Left ventricle myocardium inferior (tissue), 1 donor: ENCODE data around the gene LITAF. TPM values are rescaled to one million over a fixed set of nuclear protein-coding genes. Genes with fewer than 3 reads are reported as not detected.
A peak's percentile ranks its signal among the peaks of the same experiment; 100 is the strongest.

Source experiments
- DNase-seq: peaks from one replicate; pipeline ENCODE4 v3.0.0-alpha.2; 2020
- H3K27ac ChIP-seq: fragments of 200-600 bp; replicated peaks from 2 replicates; pipeline ENCODE4 v1.8.0; 2021
- H3K27me3 ChIP-seq: fragments of 200-600 bp; 2 replicates; pipeline ENCODE4 v1.8.0; 2021; ENCODE audit warnings: low read depth
- H3K36me3 ChIP-seq: fragments of 200-600 bp; 2 replicates; pipeline ENCODE4 v1.8.0; 2021
- H3K4me1 ChIP-seq: fragments of 200-600 bp; 2 replicates; pipeline ENCODE4 v1.8.0; 2021
- H3K4me3 ChIP-seq: fragments of 200-600 bp; 2 replicates; pipeline ENCODE4 v1.8.0; 2021; ENCODE audit warnings: mild to moderate bottlenecking, moderate library complexity
- H3K9me3 ChIP-seq: fragments of 200-600 bp; replicated peaks from 2 replicates; pipeline ENCODE4 v1.8.0; 2021
- CTCF ChIP-seq: fragments of 200-600 bp; IDR thresholded peaks from 2 replicates; pipeline ENCODE4 v1.8.0; 2021; ENCODE audit warnings: antibody characterized with exemption, mild to moderate bottlenecking, borderline replicate concordance
- intact Hi-C: fragments of 100-400 bp; cut with micrococcal nuclease; formaldehyde crosslinking; loops from one replicate; pipeline ENCODE4 v1.11.0; 2022
- total RNA-seq: library from RNA; stranded (reverse); fragmentation: NEBNext Ultra II Directional; extraction: Animal tissue kit (Norgen Biotek cat#: 25700); gene quantifications from one replicate; pipeline ENCODE4 v1.2.1, GENCODE V29; 2021
- donor health status: DM: no; HTN: yes; CAD: no; lungs with severe emphysema.

Gene LITAF
- total RNA-seq, 1 donor from 2014 or later, result 55.6 TPM

DNA sequence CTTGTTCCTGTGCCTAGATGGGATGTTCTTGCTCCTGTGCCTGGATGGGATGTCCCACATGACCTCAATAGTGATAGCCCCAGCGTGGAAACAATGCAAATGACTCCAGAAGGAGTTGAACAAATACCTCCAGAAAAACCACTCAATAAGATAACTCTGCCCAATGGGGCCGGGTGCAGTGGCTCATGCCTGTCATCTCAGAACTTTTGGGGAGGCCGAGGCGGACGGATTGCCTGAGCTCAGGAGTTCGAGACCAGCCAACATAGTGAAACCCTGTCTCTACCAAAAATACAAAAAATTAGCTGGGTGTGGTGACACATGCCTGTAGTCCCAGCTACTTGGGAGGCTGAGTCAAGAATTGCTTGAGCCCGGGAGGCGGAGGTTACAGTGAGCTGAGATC is 15.2 kb upstream of the LITAF start:
- intact Hi-C loops, result no loop called here
- no peak overlapping the region for H3K4me3 ChIP-seq
- no peak for DNase-seq
- TF ChIP-seq CTCF, result no peak
- no peaks in the 10 kb centered on the region for H3K27me3 ChIP-seq
- peaks cover 26% of the 10 kb centered on the region for H3K4me1 ChIP-seq
- no peaks in the 10 kb centered on the region for H3K36me3 ChIP-seq
- H3K9me3 ChIP-seq, result no peaks in the 10 kb centered on the region
- H3K27ac ChIP-seq, result no peak overlapping the region

DNA sequence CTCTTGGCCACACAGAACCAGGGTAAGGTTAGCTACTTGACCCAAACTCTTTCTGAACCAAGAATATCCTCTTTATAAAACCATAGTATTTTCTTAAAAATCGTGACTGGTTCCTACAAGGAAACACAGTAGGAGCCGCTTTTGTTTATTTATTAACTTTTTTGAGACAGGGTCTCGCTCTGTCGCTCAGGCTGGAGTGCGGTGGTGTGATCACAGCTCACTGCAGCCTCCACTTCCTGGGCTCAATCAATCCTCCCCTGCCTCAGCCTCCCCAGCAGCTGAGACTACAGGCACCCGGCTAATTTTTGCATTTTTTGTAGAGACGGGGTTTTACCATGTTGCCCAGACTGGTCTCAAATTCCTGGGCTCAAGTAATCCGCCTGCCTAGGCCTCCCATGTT is 14.7 kb upstream of the LITAF start:
- H3K4me3 ChIP-seq, result no peak overlapping the region
- intact Hi-C loops, result no loop called here
- H3K27me3 ChIP-seq, result no peaks in the 10 kb centered on the region
- peaks cover 26% of the 10 kb centered on the region for H3K4me1 ChIP-seq
- TF ChIP-seq CTCF, result no peak
- no peak overlapping the region for H3K27ac ChIP-seq
- no peaks in the 10 kb centered on the region for H3K9me3 ChIP-seq
- no peaks in the 10 kb centered on the region for H3K36me3 ChIP-seq
- DNase-seq, result no peak

DNA sequence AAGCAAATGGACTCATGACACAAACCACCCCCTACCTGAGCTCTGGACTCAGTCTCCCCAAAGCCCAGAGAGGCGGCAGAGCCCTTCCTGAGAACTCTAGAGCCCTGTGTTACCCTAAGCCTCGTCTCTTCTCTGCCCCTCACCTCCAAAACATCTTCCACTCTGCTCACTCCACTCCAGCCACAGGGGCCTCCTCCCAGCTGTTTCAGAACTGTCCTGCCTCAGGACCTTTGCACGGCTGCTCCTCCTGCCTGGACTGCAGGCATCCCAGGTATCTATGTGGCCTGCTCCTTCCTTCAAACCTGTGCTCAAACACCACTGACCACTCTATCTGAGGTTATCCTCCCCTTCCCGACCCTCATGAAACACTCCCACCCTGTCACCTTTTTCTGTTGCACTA is 12.9 kb upstream of the LITAF start:
- intact Hi-C loops, result no loop called here
- Histone ChIP-seq H3K36me3 (no peaks in the 10 kb centered on the region), H3K27me3 (no peaks in the 10 kb centered on the region), H3K4me1 (peaks cover 22% of the 10 kb centered on the region), H3K9me3 (no peaks in the 10 kb centered on the region), H3K4me3 (no peak overlapping the region), H3K27ac (no peak overlapping the region)
- no peak for TF ChIP-seq CTCF
- DNase-seq, result no peak

GRCh38 chr16:11597235-11598095 is 10.7 kb upstream of the LITAF start:
- no peak for TF ChIP-seq CTCF
- Histone ChIP-seq H3K9me3 (no peaks in the 10 kb centered on the region), H3K4me1 (peaks cover 19% of the 10 kb centered on the region), H3K27me3 (no peaks in the 10 kb centered on the region), H3K27ac (peak overlapping the region; percentile 11), H3K36me3 (no peaks in the 10 kb centered on the region), H3K4me3 (no peak overlapping the region)
- intact Hi-C loops, result no loop called here
- DNase-seq, result no peak

DNA sequence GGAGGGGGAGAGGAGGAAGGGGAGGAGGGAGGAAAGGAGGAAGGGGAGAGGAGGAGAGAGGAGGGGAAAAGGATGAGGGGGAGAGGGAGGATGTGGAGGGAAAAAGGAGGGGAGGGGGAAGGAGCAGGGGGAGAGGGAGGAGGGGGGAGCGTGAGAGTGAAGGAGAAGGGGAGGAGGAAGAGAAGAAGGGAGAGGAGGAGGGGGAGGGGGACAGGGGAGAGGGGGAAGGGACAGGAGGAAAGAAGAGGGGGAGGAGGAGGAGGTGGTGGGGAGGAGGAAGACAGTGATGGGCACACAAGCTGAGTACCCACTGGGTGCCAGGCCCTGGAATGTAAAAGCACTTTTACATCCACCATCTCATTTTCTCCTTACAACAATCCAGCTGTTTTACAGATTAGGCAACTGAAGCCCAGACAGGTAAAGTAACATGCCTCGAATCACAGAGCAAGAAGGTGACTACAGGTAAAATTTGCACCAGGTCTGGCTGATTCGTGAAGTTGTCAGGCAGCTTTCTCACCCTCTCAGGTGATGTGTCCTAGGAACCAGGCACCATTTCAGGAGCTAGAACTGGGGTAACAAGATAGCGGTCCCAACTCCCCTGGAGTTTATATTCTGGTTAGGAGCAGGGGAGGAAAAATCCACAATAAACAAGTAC is 10.0 kb upstream of the LITAF start:
- Histone ChIP-seq H3K9me3 (no peaks in the 10 kb centered on the region), H3K36me3 (no peaks in the 10 kb centered on the region), H3K27ac (peak overlapping the region; percentile 11), H3K4me1 (peaks cover 19% of the 10 kb centered on the region), H3K4me3 (no peak overlapping the region), H3K27me3 (no peaks in the 10 kb centered on the region)
- TF ChIP-seq CTCF, result no peak
- no peak for DNase-seq
- intact Hi-C loops, result no loop called here
